K562 (cell line): ENCODE measurements around the gene ZCCHC24. TPM values are rescaled to one million over a fixed set of nuclear protein-coding genes. Genes with fewer than 3 reads are reported as not detected.

Source experiments
- ATAC-seq: fragments of 200-7000 bp; cut with Tn5 transposase; 3 replicates; pipeline ENCODE4 v1.9.1; 2020; ENCODE audit warnings: moderate library complexity
- BruUV-seq: library from RNA; stranded (reverse); fragments of 400-500 nt; replicated peaks from 2 replicates; lab custom pipeline; 2021; lab: Mats Ljungman, UMichigan
- CTCF ChIA-PET: fragments of 300-600 bp; formaldehyde crosslinking; extraction: SDS; loops from one replicate; lab custom pipeline; 2021; ENCODE audit warnings: low intra/inter-chr PET ratio; lab: Yijun Ruan, JAX
- POLR2A ChIA-PET: fragments of 300-600, 350-650 bp; sonication (Branson Sonifier 250); formaldehyde crosslinking; extraction: SDS; loops from one replicate; lab custom pipeline; 2021; ENCODE audit warnings: antibody characterized with exemption, inconsistent platforms; lab: Yijun Ruan, JAX
- DNase-seq, 4 experiments: peaks; one replicate each; pipeline versions ENCODE4 v3.0.0 to v3.0.0-alpha.2; 2011 to 2018; ENCODE audit warnings: low spot score in 3 of 4, mixed read lengths in 3 of 4; ENCODE audit errors: extremely low read depth in 1 of 4
- FAIRE-seq: peaks from 2 replicates; lab custom pipeline; 2011; peaks lifted over from hg19 to GRCh38; lab: Jason Lieb, UNC
- H2AFZ ChIP-seq: 2 replicates; pipeline ENCODE4 v1.6.0; 2011; ENCODE audit warnings: low read depth, low read length, control low read depth, inconsistent platforms
- H3K27ac ChIP-seq: fragments of 200-600 bp; 3 replicates; pipeline ENCODE4 v1.8.0; 2011; ENCODE audit warnings: low read depth, mild to moderate bottlenecking, control low read depth, inconsistent platforms, low read length, moderate library complexity, mixed read lengths; ENCODE audit errors: extremely low read depth
- H3K27me3 ChIP-seq, 2 experiments: fragments of 300-600 bp in 1 of 2; 2 replicates in 1 of 2; 3 replicates in 1 of 2; pipeline versions ENCODE4 v1.6.0 to v1.8.0; 2011; ENCODE audit warnings: inconsistent platforms in 2 of 2, low read length in 2 of 2, mild to moderate bottlenecking in 1 of 2, mixed read lengths in 1 of 2, moderate library complexity in 1 of 2; ENCODE audit not compliant: control insufficient read depth in 2 of 2, insufficient read depth in 2 of 2
- H3K36me3 ChIP-seq: fragments of 300-600 bp; 3 replicates; pipeline ENCODE4 v1.8.0; 2011; ENCODE audit warnings: mild to moderate bottlenecking, low read length, inconsistent platforms; ENCODE audit not compliant: control insufficient read depth, insufficient read depth
- H3K4me1 ChIP-seq, 2 experiments: fragments of 200-600 bp in 1 of 2; replicated peaks in 1 of 2; 2 replicates in 1 of 2; 3 replicates in 1 of 2; pipeline versions ENCODE4 v1.5.1 to v1.8.0; 2011; ENCODE audit warnings: inconsistent platforms in 2 of 2, low read length in 2 of 2, mild to moderate bottlenecking in 1 of 2, mixed read lengths in 1 of 2, moderate library complexity in 1 of 2; ENCODE audit not compliant: control insufficient read depth in 2 of 2, insufficient read depth in 2 of 2
- H3K4me2 ChIP-seq: 2 replicates; pipeline ENCODE4 v1.6.1; 2011; ENCODE audit warnings: low read length, control low read depth, inconsistent platforms, mixed read lengths; ENCODE audit not compliant: insufficient read depth
- H3K4me3 ChIP-seq: fragments of 200-600 bp; sonication (generic), shearing (Covaris generic); 2 replicates; pipeline ENCODE4 v1.5.1; 2016; ENCODE audit warnings: control low read depth, inconsistent platforms
- H3K79me2 ChIP-seq: fragments of 200-600 bp; 3 replicates; pipeline ENCODE4 v1.8.0; 2011; ENCODE audit warnings: low read length, inconsistent platforms; ENCODE audit not compliant: control insufficient read depth, insufficient read depth
- H3K9ac ChIP-seq, 2 experiments: 2 replicates each; pipeline versions ENCODE4 v1.6.0 to v1.6.1; 2011; ENCODE audit warnings: low read depth in 2 of 2, low read length in 2 of 2, control low read depth in 1 of 2, inconsistent platforms in 1 of 2, mild to moderate bottlenecking in 1 of 2, mixed read lengths in 1 of 2; ENCODE audit not compliant: insufficient read depth in 1 of 2
- H3K9me1 ChIP-seq: one replicate; pipeline ENCODE4 v1.6.0; 2011; ENCODE audit warnings: inconsistent platforms, mild to moderate bottlenecking, low read length, moderate library complexity; ENCODE audit not compliant: control insufficient read depth, insufficient read depth
- H3K9me3 ChIP-seq: replicated peaks from 2 replicates; pipeline ENCODE4 v1.5.1; 2011; ENCODE audit warnings: low read depth, low read length, inconsistent platforms; ENCODE audit not compliant: control insufficient read depth, insufficient read depth
- H4K20me1 ChIP-seq: replicated peaks from 2 replicates; pipeline ENCODE4 v1.6.1; 2011; ENCODE audit warnings: low read length, inconsistent platforms, mixed read lengths; ENCODE audit not compliant: control insufficient read depth, insufficient read depth
- BHLHE40 ChIP-seq: IDR thresholded peaks from 2 replicates; pipeline ENCODE4 v1.6.1; 2011; ENCODE audit warnings: low read length, improper control_type of control experiment
- CCNT2 ChIP-seq: IDR thresholded peaks from 2 replicates; pipeline ENCODE4 v1.6.1; 2011; ENCODE audit warnings: borderline replicate concordance, low read depth, mild to moderate bottlenecking, moderate library complexity, mixed read lengths, low read length; ENCODE audit not compliant: insufficient read length; ENCODE audit errors: extremely low read depth
- HLTF ChIP-seq: fragments of 450-650 bp; IDR thresholded peaks from 2 replicates; pipeline ENCODE4 v1.6.1; 2016
- NCOA1 ChIP-seq: fragments of 450-650 bp; IDR thresholded peaks from 2 replicates; pipeline ENCODE4 v1.6.1; 2016; ENCODE audit warnings: low read depth
- RHOXF2B ChIP-seq: fragments of 250-450 bp; sonication (Bioruptor Pico); conservative IDR thresholded peaks from 2 replicates; pipeline ENCODE4 v1.5.1; 2021
- SAFB2 ChIP-seq: fragments of 200-400 bp; formaldehyde crosslinking; IDR thresholded peaks from 2 replicates; pipeline ENCODE4 v1.6.1; 2018; ENCODE audit warnings: borderline replicate concordance, low read length, low read depth, moderate library complexity; ENCODE audit not compliant: severe bottlenecking
- TEAD2 ChIP-seq: fragments of 450-650 bp; IDR thresholded peaks from 2 replicates; pipeline ENCODE4 v1.6.1; 2016; ENCODE audit warnings: missing genetic modification characterization, control low read depth, missing compliant biosample characterization
- TRIM28 ChIP-seq: fragments of 450-650 bp; IDR thresholded peaks from 2 replicates; pipeline ENCODE4 v1.6.1; 2017
- ZBTB43 ChIP-seq: sonication (generic); formaldehyde crosslinking; IDR thresholded peaks from 2 replicates; pipeline ENCODE4 v1.8.0; 2023; ENCODE audit warnings: mild to moderate bottlenecking, missing genetic modification reagents
- ZFP1 ChIP-seq: fragments of 450-650 bp; formaldehyde crosslinking; IDR thresholded peaks from 2 replicates; pipeline ENCODE4 v1.4.0; 2020; ENCODE audit warnings: mild to moderate bottlenecking, mixed read lengths
- WGBS: fragments of 100-300 bp; shearing (Covaris generic); methylation state at CpG from one replicate; pipeline ENCODE4 v1.1.6; 2016; ENCODE audit warnings: low coverage, mixed read lengths; ENCODE audit not compliant: insufficient coverage; ENCODE audit errors: missing lambda C conversion rate; 5-methylcytosine and 5-hydroxymethylcytosine counted together
- in situ Hi-C: fragments of 300-500 bp; cut with MboI; formaldehyde crosslinking; loops from 4 replicates; pipeline ENCODE4 v1.15.0; 2018; ENCODE audit warnings: inconsistent platforms, mixed read lengths
- intact Hi-C: fragments of 100-400 bp; cut with micrococcal nuclease; formaldehyde crosslinking; loops from 2 replicates; pipeline ENCODE4 v1.14.2; 2022
- polyA plus RNA-seq, 8 experiments: library from polyadenylated mRNA; depleted of rRNA in 4 of 8; stranded (reverse) in 5 of 8; unstranded in 3 of 8; fragments of >200 nt; fragmentation: Nextera tagmentation in 2 of 8; fragmentation: Illumina TruSeq in 1 of 8; extraction: Ambion mirVana in 2 of 8; extraction: Trizol in 1 of 8; gene quantifications; 2 replicates each; pipeline versions ENCODE4 v1.2.1 to v1.2.3, GENCODE V29; 2011 to 2014; ENCODE audit warnings: inconsistent platforms in 1 of 8, missing spikeins in 1 of 8
- total RNA-seq, 7 experiments: library from RNA; depleted of rRNA in 6 of 7; stranded (reverse); fragments of >200 nt in 6 of 7; fragmentation: Illumina TruSeq in 2 of 7; extraction: Trizol in 2 of 7; gene quantifications; 2 replicates each; pipeline versions ENCODE4 v1.2.1 to v1.2.3, GENCODE V29; 2011 to 2021; ENCODE audit warnings: low replicate concordance in 1 of 7
- TF ChIP-seq, protein P1 (sequence below): sonication (generic); formaldehyde crosslinking; IDR thresholded peaks from 2 replicates; pipeline ENCODE4 v1.8.0; 2023; ENCODE audit warnings: mild to moderate bottlenecking, missing genetic modification reagents

The ZCCHC24 gene
- total and polyA plus RNA-seq, 9 of the 15 experiments (the other 6 are each of a cell fraction or from before 2014, with no cell fraction given): 0.84 to 11.0 (median 4.6) TPM

DNA sequence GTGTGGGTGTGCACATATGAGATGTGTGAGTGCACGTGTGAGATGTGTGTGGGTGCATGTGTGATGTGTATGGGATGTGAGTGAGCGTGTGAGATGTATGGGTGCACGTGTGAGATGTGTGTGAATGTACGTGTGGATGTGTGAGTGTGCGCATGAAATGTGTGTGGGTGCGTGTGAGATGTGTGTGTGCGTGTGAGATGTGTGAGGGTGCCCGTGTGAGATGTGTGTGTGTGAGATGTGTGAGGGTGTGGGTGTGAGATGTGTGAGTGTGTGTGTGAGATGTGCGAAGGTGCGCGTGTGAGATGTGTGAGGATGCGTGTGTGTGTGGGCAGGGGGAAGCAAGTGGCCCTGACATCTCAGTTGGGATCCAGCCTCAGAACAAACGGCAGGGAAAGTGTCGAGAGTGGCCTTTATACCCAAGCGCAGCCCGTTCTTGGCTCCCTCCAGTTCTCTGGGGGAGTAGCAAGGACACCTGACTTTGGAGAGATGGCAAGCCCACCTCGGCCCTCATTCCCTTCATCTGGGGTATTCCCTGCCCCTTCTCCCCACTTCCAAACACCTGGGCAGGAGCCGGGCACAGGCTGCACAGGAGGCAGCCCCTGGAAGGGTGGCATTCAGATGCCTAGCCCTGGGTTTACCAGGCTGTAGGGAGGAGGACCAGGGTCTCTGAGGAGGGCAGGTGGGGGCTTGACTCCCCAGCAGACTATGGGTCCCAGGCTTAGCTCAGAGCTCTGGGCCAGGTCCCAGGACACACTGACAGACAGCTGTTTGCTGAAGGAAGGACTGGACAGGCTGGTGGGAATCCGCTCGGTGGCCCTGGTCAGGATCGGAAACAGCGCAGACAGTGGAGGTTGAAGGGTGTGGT is 66.5 kb downstream of the ZCCHC24 start (continued):
- TF ChIP-seq ZBTB43: peak; percentile 87; the same call in 1 of the 2 replicates
- TF ChIP-seq CCNT2: no peak
- TF ChIP-seq TRIM28: no peak

DNA sequence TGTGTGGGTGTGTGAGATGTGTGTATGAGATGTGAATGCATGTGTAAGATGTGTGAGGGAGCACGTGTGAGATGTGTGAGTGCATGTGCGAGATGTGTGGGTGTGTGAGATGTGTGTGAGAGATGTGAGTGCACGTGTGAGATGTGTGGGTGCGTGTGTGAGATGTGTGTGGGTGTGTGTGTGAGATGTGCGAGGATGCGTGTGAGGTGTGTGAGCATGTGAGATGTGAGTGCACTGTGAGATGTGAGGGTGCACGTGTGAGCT is 67.1 kb downstream of the ZCCHC24 start:
- ATAC-seq (no peak), DNase-seq (no peak), FAIRE-seq (no peak)
- no peaks in the 10 kb centered on the region for H3K9me1 ChIP-seq
- TF ChIP-seq HLTF (0 out of 2 replicates have a peak, but pooled peaks have one; percentile 5), TEAD2 (tag) (no peak), NCOA1 (no peak), SAFB2 (no peak), RHOXF2B (CRISPR knock-in tag) (no peak), ZFP1 (CRISPR knock-in tag) (no peak), BHLHE40 (peak; percentile 15; the same call in 1 of the 2 replicates)
- TF ChIP-seq, protein P1, sequence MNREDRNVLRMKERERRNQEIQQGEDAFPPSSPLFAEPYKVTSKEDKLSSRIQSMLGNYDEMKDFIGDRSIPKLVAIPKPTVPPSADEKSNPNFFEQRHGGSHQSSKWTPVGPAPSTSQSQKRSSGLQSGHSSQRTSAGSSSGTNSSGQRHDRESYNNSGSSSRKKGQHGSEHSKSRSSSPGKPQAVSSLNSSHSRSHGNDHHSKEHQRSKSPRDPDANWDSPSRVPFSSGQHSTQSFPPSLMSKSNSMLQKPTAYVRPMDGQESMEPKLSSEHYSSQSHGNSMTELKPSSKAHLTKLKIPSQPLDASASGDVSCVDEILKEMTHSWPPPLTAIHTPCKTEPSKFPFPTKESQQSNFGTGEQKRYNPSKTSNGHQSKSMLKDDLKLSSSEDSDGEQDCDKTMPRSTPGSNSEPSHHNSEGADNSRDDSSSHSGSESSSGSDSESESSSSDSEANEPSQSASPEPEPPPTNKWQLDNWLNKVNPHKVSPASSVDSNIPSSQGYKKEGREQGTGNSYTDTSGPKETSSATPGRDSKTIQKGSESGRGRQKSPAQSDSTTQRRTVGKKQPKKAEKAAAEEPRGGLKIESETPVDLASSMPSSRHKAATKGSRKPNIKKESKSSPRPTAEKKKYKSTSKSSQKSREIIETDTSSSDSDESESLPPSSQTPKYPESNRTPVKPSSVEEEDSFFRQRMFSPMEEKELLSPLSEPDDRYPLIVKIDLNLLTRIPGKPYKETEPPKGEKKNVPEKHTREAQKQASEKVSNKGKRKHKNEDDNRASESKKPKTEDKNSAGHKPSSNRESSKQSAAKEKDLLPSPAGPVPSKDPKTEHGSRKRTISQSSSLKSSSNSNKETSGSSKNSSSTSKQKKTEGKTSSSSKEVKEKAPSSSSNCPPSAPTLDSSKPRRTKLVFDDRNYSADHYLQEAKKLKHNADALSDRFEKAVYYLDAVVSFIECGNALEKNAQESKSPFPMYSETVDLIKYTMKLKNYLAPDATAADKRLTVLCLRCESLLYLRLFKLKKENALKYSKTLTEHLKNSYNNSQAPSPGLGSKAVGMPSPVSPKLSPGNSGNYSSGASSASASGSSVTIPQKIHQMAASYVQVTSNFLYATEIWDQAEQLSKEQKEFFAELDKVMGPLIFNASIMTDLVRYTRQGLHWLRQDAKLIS (CRISPR knock-in tag): no peak
- no TSS peak for BruUV-seq
- H3K36me3 ChIP-seq: no peaks in the 10 kb centered on the region
- H3K79me2 ChIP-seq: no peaks in the 10 kb centered on the region
- ChIA-PET POLR2A (no interaction called here), CTCF (no interaction called here)
- WGBS: 52% methylated on average over 7 of the region's 7 CpGs
- no peak overlapping the region for H2AFZ ChIP-seq
- no peak overlapping the region for H3K4me2 ChIP-seq
- H3K27me3 ChIP-seq: peaks cover 0 to 21% of the 10 kb centered on the region in 2 experiments; a peak in 3 of 5 replicates
- no peaks in the 10 kb centered on the region for H4K20me1 ChIP-seq
- in situ Hi-C loops (no loop called here), intact Hi-C loops (no loop called here)
- no peak overlapping the region for H3K27ac ChIP-seq
- no peak overlapping the region for H3K9ac ChIP-seq
- peaks cover 11 to 25% of the 10 kb centered on the region in 2 experiments; a peak in 4 of 5 replicates for H3K4me1 ChIP-seq
- no peaks in the 10 kb centered on the region; the same call in 1 of the 2 replicates for H3K9me3 ChIP-seq
- H3K4me3 ChIP-seq: no peak overlapping the region
